Subcutaneous abdominal adipose tissue (tissue), 5 donors: ENCODE data around the gene DNHD1.
A peak's percentile ranks its signal among the peaks of the same experiment; 100 is the strongest.

Experiments
- H3K27ac ChIP-seq: one replicate; pipeline ENCODE4 v1.7.0; 2013; ENCODE audit warnings: low read depth, mild to moderate bottlenecking, inconsistent platforms, low read length, moderate library complexity
- H3K27me3 ChIP-seq, 5 donors: one replicate each; pipeline ENCODE4 v1.7.0; 2013; ENCODE audit warnings: low read length in 5 of 5, inconsistent platforms in 1 of 5; ENCODE audit not compliant: control insufficient read depth in 5 of 5, insufficient read depth in 4 of 5
- H3K36me3 ChIP-seq, 5 donors: one replicate each; pipeline ENCODE4 v1.7.0; 2013; ENCODE audit warnings: low read length in 5 of 5; ENCODE audit not compliant: control insufficient read depth in 5 of 5, insufficient read depth in 5 of 5
- H3K4me1 ChIP-seq, 5 donors: one replicate each; pipeline ENCODE4 v1.7.0; 2013; ENCODE audit warnings: low read length in 5 of 5, mild to moderate bottlenecking in 3 of 5, moderate library complexity in 1 of 5; ENCODE audit not compliant: control insufficient read depth in 5 of 5, insufficient read depth in 5 of 5
- H3K4me3 ChIP-seq, 5 donors: one replicate each; pipeline ENCODE4 v1.7.0; 2013; ENCODE audit warnings: low read length in 5 of 5, low read depth in 1 of 5
- H3K9ac ChIP-seq, 5 donors: one replicate each; pipeline ENCODE4 v1.7.0; 2013; ENCODE audit warnings: low read length in 5 of 5, mild to moderate bottlenecking in 4 of 5, moderate library complexity in 3 of 5
- H3K9me3 ChIP-seq, 5 donors: one replicate each; pipeline ENCODE4 v1.7.0; 2013; ENCODE audit warnings: low read length in 5 of 5; ENCODE audit not compliant: control insufficient read depth in 5 of 5
- donor health status: healthy.
- donor health status: healthy.
- donor health status: healthy.
- donor health status: healthy.
- donor health status: healthy.

The DNHD1 gene

DNA sequence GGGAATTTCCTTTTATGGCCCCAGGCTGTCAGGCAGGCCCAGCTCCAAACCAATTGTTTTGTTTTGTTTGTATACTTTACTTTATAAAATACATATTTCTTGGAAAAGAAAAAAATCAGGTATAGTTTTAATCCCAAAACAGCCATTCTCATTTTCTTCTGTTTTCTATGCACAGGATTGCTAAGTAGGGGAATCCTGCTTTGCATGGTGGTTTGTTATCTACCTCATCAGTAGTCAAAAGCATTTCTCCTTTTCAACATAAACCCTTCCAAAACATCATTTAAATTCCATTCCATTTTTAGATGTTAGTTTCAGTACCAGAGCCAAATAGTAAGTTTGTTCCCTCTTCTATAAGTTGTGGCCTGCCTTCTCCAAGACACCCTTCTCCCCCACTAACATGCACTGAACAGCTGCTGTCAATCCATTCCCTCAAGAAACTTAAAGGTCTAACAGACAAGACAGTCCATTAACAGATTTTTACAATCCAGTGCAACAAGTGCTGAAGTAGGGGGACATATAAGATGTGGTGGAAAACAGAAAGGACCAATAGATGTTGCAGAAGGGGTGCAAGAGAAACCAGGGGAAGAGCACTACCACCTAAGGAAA is 110.2 kb downstream of the DNHD1 start:
- Histone ChIP-seq H3K4me3 (peak overlapping the region in 4 of 5 donors; percentile 26 to 42 (median 40)), H3K9me3 (no peaks in the 10 kb centered on the region), H3K36me3 (peaks cover 5 to 39% (median 36%) of the 10 kb centered on the region in 5 donors), H3K4me1 (peaks cover 14 to 75% (median 66%) of the 10 kb centered on the region in 5 donors), H3K9ac (peak overlapping the region in 4 of 5 donors; percentile 21 to 73 (median 35)), H3K27ac (peak overlapping the region; percentile 98), H3K27me3 (no peaks in the 10 kb centered on the region)

DNA sequence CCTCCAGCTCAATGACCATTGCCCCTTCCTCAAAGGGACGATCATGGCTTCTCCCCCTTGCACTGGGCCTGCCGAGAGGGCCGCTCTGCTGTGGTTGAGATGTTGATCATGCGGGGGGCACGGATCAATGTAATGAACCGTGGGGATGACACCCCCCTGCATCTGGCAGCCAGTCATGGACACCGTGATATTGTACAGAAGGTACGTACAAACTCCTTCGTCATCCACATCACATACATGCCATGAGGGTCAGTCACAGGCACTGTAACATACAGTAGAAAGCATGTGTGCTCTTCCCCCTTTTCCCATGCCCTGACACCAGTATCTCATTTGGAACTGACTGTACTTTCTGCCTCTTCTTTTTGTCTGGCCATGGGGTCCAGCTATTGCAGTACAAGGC is 110.9 kb downstream of the DNHD1 start:
- Histone ChIP-seq H3K9ac (peak overlapping the region in 1 of 5 donors; percentile 45), H3K4me1 (peaks cover 15 to 75% (median 63%) of the 10 kb centered on the region in 5 donors), H3K9me3 (no peaks in the 10 kb centered on the region), H3K27me3 (no peaks in the 10 kb centered on the region), H3K4me3 (no peak overlapping the region), H3K27ac (peak overlapping the region; percentile 98), H3K36me3 (peaks cover 5 to 39% (median 36%) of the 10 kb centered on the region in 5 donors)

DNA sequence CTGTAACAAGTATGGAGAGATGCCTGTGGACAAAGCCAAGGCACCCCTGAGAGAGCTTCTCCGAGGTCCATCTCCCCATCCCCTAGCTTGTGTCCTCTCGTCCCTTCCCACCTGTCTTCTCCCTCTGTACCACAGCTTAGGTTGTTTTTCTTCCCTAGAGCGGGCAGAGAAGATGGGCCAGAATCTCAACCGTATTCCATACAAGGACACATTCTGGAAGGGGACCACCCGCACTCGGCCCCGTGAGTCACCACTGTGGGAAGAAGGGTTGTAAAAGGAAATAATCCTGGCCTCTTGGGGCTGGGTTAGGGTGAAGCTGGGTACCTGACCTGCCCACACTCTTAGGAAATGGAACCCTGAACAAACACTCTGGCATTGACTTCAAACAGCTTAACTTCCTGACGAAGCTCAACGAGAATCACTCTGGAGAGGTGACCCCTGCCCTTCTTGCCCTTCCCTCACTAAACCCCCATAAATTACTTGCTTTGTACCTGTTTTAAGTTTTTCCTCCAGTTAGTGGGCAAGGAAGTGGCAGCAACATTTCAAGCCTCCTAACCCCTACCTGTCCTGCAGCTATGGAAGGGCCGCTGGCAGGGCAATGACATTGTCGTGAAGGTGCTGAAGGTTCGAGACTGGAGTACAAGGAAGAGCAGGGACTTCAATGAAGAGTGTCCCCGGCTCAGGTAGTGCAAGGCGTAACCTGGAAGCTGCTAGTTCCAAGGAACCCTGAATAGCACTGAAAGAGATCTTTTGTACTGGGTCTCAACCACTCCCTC is 111.8 kb downstream of the DNHD1 start:
- Histone ChIP-seq H3K9ac (peak overlapping the region in 1 of 5 donors; percentile 17), H3K27me3 (no peaks in the 10 kb centered on the region), H3K9me3 (no peaks in the 10 kb centered on the region), H3K36me3 (peaks cover 5 to 40% (median 39%) of the 10 kb centered on the region in 5 donors), H3K4me3 (no peak overlapping the region), H3K4me1 (peaks cover 15 to 74% (median 63%) of the 10 kb centered on the region in 5 donors), H3K27ac (peak overlapping the region; percentile 98)

DNA sequence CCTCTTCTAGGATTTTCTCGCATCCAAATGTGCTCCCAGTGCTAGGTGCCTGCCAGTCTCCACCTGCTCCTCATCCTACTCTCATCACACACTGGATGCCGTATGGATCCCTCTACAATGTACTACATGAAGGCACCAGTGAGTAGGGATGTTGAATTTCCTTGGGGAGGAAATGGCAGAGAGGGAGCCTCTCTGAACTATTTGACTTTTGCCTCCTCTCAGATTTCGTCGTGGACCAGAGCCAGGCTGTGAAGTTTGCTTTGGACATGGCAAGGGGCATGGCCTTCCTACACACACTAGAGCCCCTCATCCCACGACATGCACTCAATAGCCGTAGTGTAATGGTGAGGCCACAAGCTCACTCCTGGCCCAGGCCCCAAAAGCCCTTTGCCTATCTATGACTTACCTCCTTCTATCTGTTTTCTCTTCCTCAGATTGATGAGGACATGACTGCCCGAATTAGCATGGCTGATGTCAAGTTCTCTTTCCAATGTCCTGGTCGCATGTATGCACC is 112.5 kb downstream of the DNHD1 start:
- no peaks in the 10 kb centered on the region for H3K9me3 ChIP-seq
- peaks cover 15 to 68% (median 59%) of the 10 kb centered on the region in 5 donors for H3K4me1 ChIP-seq
- no peak overlapping the region for H3K9ac ChIP-seq
- H3K4me3 ChIP-seq, result no peak overlapping the region
- H3K27me3 ChIP-seq, result no peaks in the 10 kb centered on the region
- H3K27ac ChIP-seq, result peak overlapping the region; percentile 98
- H3K36me3 ChIP-seq, result peaks cover 5 to 45% (median 44%) of the 10 kb centered on the region in 5 donors

DNA sequence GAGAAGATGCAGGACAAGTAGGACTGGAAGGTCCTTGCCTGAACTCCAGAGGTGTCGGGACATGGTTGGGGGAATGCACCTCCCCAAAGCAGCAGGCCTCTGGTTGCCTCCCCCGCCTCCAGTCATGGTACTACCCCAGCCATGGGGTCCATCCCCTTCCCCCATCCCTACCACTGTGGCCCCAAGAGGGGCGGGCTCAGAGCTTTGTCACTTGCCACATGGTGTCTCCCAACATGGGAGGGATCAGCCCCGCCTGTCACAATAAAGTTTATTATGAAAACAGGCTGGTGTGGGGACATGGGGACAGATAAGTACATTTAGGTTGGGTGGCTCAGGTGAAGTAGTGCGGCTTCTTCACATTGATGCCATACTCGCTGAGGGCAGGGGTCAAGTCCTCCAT is 113.5 kb downstream of the DNHD1 start:
- Histone ChIP-seq H3K27ac (peak overlapping the region; percentile 98), H3K36me3 (peaks cover 5 to 56% (median 55%) of the 10 kb centered on the region in 5 donors), H3K4me3 (peak overlapping the region in 3 of 5 donors; percentile 73 to 77 (median 75)), H3K4me1 (peaks cover 15 to 58% (median 49%) of the 10 kb centered on the region in 5 donors), H3K9ac (peak overlapping the region in 3 of 5 donors; percentile 79 to 90 (median 88)), H3K27me3 (no peaks in the 10 kb centered on the region), H3K9me3 (no peaks in the 10 kb centered on the region)

DNA sequence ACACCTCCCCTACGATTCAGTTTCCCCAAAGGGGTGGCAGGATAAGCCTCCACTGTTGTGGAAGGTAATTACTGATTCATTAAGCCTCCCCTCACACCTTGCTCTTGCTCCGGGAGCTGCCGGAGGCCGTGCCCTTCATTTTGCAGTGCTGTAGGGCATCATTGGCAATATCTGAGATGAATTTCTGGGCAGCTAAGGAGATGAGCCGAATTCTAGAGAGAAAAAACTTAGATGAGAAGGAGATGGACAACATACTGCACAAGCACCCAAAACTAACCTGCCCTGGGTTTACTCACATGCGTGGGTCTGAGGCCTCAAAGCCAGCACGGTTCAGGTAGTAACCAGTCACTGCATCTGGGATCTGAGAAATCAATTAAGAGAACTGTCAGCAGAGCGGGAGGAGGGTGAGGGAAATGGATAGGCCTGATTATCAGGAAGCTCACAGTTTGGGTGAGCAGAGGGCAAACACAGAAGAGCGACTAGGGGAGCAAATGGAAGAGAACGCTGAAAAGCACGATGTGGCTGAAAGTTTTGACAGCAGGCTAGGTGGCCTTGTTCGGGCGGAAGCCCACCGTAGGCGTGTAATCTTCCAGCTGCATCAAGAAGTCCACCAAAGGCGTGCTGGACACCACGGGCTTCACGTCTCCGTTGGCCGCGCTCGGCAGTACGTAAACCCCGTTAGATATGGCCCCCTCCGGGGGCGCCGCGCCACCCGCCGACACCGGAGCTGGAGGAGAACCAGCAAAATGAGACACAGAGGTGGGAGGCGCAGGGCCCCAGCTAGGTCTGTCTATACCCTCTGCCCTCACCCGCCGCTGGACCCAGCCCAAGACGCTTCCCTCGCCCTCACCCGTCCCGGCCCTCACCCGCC is 114.2 kb downstream of the DNHD1 start:
- peaks cover 5 to 63% (median 62%) of the 10 kb centered on the region in 5 donors for H3K36me3 ChIP-seq
- peak overlapping the region; percentile 79 to 90 (median 87) for H3K9ac ChIP-seq
- H3K9me3 ChIP-seq, result no peaks in the 10 kb centered on the region
- peaks cover 15 to 51% (median 42%) of the 10 kb centered on the region in 5 donors for H3K4me1 ChIP-seq
- H3K27ac ChIP-seq, result peak overlapping the region; percentile 98
- H3K27me3 ChIP-seq, result no peaks in the 10 kb centered on the region
- peak overlapping the region; percentile 69 to 78 (median 75) for H3K4me3 ChIP-seq

DNA sequence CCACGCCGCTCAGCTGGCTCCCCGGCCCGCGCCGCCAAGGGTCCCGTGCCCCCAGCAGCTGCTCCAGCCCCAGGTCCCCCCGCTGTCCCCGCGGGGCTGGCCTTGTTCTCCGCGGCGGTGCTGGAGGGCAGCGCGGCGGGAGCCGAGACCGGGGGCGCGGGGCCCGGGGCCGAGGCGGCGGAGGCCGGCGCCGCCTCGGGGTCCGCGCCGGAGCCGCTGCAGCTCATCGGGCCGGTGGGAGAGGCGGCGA is 114.8 kb downstream of the DNHD1 start:
- no peaks in the 10 kb centered on the region for H3K9me3 ChIP-seq
- peaks cover 5 to 69% (median 67%) of the 10 kb centered on the region in 5 donors for H3K36me3 ChIP-seq
- H3K4me1 ChIP-seq, result peaks cover 15 to 45% (median 36%) of the 10 kb centered on the region in 5 donors
- H3K27ac ChIP-seq, result peak overlapping the region; percentile 99
- H3K4me3 ChIP-seq, result peak overlapping the region in 4 of 5 donors; percentile 69 to 78 (median 76)
- no peaks in the 10 kb centered on the region for H3K27me3 ChIP-seq
- peak overlapping the region in 4 of 5 donors; percentile 79 to 90 (median 87) for H3K9ac ChIP-seq

DNA sequence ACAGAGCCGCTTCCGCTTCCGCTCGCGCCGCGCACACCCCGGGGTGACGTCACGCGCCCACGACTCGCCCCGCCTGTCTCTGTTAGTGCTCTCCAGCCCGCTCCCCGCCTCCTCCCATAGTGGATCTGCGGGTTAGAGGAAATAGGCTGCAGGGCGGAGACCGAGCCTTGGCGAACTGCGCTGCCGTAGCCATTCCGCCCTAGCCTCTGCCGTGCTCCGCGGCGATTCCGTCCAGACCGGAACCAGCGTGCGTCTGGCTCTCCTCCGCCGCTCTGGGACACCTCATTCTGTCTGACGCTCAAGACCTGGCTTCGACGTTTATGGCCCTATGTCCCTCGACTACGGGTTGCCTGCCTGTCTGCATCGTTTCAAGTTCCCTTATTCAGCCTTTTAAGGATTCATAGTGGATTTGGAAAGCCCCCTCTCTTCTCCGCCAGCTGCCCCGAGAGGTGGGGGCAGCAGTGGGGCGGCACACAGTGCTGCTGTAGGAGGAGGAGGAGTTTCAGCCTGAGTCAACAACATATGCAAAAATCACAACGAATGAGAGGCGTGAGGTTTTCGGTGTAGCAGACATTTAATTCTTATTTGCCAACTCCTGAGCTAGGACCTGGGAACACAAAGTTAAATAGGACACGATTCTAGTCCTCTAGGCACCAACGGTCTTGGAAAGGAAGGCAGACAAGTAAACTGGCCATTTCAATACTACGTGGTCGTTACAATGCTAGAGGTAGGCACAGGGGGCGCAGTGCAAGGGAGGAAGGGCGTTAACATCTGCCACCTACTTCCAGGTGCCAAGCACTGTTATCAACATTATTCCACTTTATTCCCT is 115.3 kb downstream of the DNHD1 start, which contains the start of gene TAF10:
TSS of gene TAF10 (minus strand) at position 4 of the 829 bp plus-strand sequence. CDS start 27 bp downstream, outside the sequence.
- peak within 1 kb of the TSS; percentile 69 to 78 (median 77) for H3K4me3 ChIP-seq
- peaks cover 12 to 45% (median 33%) of the 10 kb centered on the region in 5 donors for H3K4me1 ChIP-seq
- no peaks in the 10 kb centered on the region for H3K9me3 ChIP-seq
- no peaks in the 10 kb centered on the region for H3K27me3 ChIP-seq
- H3K27ac ChIP-seq, result peak within 1 kb of the TSS; percentile 99
- peak within 1 kb of the TSS; percentile 81 to 90 (median 87) for H3K9ac ChIP-seq
- H3K36me3 ChIP-seq, result peaks cover 5 to 71% (median 70%) of the 10 kb centered on the region in 5 donors

DNA sequence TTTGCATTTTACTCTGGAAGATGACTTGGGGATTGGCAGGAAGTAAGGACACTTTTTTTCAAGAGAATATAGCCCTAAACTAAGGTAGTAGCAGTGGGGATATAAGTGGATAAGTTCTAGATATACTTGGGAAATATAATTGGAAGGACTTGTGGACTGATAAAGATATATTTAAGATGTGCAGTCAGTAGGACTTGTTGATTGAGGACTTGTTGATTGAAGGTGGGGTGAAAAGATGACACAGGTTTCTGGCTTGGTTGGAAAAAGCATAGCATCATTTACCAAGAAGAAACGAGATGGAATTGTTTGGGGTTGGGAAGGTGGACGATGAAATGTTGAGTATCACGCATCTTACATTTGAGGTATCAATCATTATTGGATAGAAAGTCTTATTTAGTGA is 116.4 kb downstream of the DNHD1 start:
- no peak overlapping the region for H3K4me3 ChIP-seq

More for the DNA sequence above, 116.4 kb downstream of the DNHD1 start:
- H3K27me3 ChIP-seq, result no peaks in the 10 kb centered on the region
- H3K36me3 ChIP-seq, result peaks cover 0 to 62% (median 59%) of the 10 kb centered on the region in 5 donors
- H3K4me1 ChIP-seq, result peaks cover 17 to 44% (median 33%) of the 10 kb centered on the region in 5 donors
- no peaks in the 10 kb centered on the region for H3K9me3 ChIP-seq
- no peak overlapping the region for H3K9ac ChIP-seq
- peak overlapping the region; percentile 99 for H3K27ac ChIP-seq
